NB4 (cell line): ENCODE measurements around the gene CRYBA2.

Experiments used
- MYC ChIP-seq: IDR thresholded peaks from 2 replicates; pipeline ENCODE4 v1.6.1; 2011; ENCODE audit warnings: low read depth, low read length
- POLR2A ChIP-seq: IDR thresholded peaks from 2 replicates; pipeline ENCODE4 v1.6.1; 2011; ENCODE audit warnings: mild to moderate bottlenecking; ENCODE audit not compliant: insufficient read length; ENCODE audit errors: extremely low read depth
- TF ChIP-seq, protein P1 (sequence below): IDR thresholded peaks from one replicate; pipeline ENCODE4 v1.5.1; 2012; ENCODE audit warnings: low read depth, low read length
- TF ChIP-seq, protein P2 (sequence below): IDR thresholded peaks from 2 replicates; pipeline ENCODE4 v1.6.1; 2011; ENCODE audit warnings: low read depth, low read length

DNA sequence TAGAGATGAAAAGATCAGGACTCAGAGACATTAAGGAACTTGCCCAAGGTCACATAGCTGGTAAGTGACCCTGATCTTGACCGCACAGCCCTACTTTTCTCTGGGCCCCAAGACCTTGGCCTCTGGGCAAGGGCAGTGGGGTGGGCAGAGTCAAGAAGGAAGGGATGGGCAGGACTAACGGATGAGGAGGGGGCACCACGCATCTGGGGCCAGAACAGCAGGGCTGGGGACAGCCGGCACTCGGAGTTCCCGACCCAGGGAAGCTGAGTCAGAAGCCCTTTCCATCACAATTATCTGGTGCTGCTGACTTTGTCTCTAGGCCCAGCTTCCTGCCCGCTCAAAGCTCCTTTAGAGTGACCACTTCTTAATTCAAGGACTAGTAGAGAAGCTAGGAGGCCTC lies 33.7 kb upstream of the CRYBA2 start:
- TF ChIP-seq POLR2A (no peak), MYC (no peak)
- TF ChIP-seq, protein P1, sequence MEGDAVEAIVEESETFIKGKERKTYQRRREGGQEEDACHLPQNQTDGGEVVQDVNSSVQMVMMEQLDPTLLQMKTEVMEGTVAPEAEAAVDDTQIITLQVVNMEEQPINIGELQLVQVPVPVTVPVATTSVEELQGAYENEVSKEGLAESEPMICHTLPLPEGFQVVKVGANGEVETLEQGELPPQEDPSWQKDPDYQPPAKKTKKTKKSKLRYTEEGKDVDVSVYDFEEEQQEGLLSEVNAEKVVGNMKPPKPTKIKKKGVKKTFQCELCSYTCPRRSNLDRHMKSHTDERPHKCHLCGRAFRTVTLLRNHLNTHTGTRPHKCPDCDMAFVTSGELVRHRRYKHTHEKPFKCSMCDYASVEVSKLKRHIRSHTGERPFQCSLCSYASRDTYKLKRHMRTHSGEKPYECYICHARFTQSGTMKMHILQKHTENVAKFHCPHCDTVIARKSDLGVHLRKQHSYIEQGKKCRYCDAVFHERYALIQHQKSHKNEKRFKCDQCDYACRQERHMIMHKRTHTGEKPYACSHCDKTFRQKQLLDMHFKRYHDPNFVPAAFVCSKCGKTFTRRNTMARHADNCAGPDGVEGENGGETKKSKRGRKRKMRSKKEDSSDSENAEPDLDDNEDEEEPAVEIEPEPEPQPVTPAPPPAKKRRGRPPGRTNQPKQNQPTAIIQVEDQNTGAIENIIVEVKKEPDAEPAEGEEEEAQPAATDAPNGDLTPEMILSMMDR: no peak
- TF ChIP-seq, protein P2, sequence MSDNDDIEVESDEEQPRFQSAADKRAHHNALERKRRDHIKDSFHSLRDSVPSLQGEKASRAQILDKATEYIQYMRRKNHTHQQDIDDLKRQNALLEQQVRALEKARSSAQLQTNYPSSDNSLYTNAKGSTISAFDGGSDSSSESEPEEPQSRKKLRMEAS: no peak
